ENCODE measurements around the gene SPTA1.

SPTA1 gene

GRCh38 chr1:158681606-158682005 is 4.9 kb downstream of the SPTA1 start:
- no peak for DNase-seq

- DNase-seq: no peak
Measured at GRCh38 chr1:158679289-158679688, 7.2 kb downstream of the SPTA1 start.

- no peak for DNase-seq
Measured at GRCh38 chr1:158675563-158676323, 10.8 kb downstream of the SPTA1 start.

- no peak for DNase-seq
Measured at GRCh38 chr1:158674302-158674701, 12.2 kb downstream of the SPTA1 start.

- no peak for DNase-seq
Measured at GRCh38 chr1:158666037-158666436, 20.5 kb downstream of the SPTA1 start.

GRCh38 chr1:158654571-158654970 is 31.9 kb downstream of the SPTA1 start:
- DNase-seq: no peak

- no peak for DNase-seq
Measured at GRCh38 chr1:158654086-158654485, 32.4 kb downstream of the SPTA1 start.

GRCh38 chr1:158652721-158653334 is 33.7 kb downstream of the SPTA1 start:
- DNase-seq: no peak

GRCh38 chr1:158649052-158649451 is 37.5 kb downstream of the SPTA1 start:
- no peak for DNase-seq

GRCh38 chr1:158646465-158646864 is 40.0 kb downstream of the SPTA1 start:
- DNase-seq: no peak

GRCh38 chr1:158644449-158644848 is 42.1 kb downstream of the SPTA1 start:
- no peak for DNase-seq

- no peak for DNase-seq
Measured at GRCh38 chr1:158638904-158639303, 47.6 kb downstream of the SPTA1 start.

- DNase-seq: no peak
Measured at GRCh38 chr1:158638146-158638545, 48.4 kb downstream of the SPTA1 start.

- no peak for DNase-seq
Measured at GRCh38 chr1:158613764-158614163, 72.8 kb downstream of the SPTA1 start.

- DNase-seq: no peak
Measured at GRCh38 chr1:158611916-158612315, 74.6 kb downstream of the SPTA1 start.

- no peak for DNase-seq
Measured at GRCh38 chr1:158607296-158607695, 79.2 kb downstream of the SPTA1 start.

GRCh38 chr1:158604968-158605367 is 81.5 kb downstream of the SPTA1 start, which contains the start of gene OR10Z1:
Gene OR10Z1 (plus strand): TSS chr1:158605268. CDS start chr1:158606439, 1,171 bp downstream.
- DNase-seq: no peak

GRCh38 chr1:158600735-158601134 is 85.8 kb downstream of the SPTA1 start:
- DNase-seq: no peak

- DNase-seq: no peak
Measured at GRCh38 chr1:158586942-158587341, 99.6 kb downstream of the SPTA1 start.

GRCh38 chr1:158583962-158584361 is 102.6 kb downstream of the SPTA1 start:
- DNase-seq: no peak

- DNase-seq: no peak
Measured at GRCh38 chr1:158579733-158580132, 106.8 kb downstream of the SPTA1 start, which contains the start of gene OR10X1. Gene OR10X1 (minus strand): TSS chr1:158579899. CDS start chr1:158579899, 0 bp downstream.

GRCh38 chr1:158577561-158577960 is 109.0 kb downstream of the SPTA1 start:
- no peak for DNase-seq

GRCh38 chr1:158572226-158572625 is 114.3 kb downstream of the SPTA1 start:
- DNase-seq: no peak

GRCh38 chr1:158570480-158570879 is 116.0 kb downstream of the SPTA1 start, which contains the start of gene OR6P1:
Gene OR6P1 (minus strand): TSS chr1:158570580. CDS start chr1:158563604, 6,976 bp downstream.
- DNase-seq: no peak
